SU-DHL-6 (cell line): Measurements from ENCODE around the gene BTBD9.

Source experiments
- H2AFZ ChIP-seq: fragments of 200-600 bp; sonication (generic); 2 replicates; pipeline ENCODE4 v1.6.1; 2014; ENCODE audit warnings: low read depth, mild to moderate bottlenecking, moderate library complexity, mixed read lengths, antibody characterized with exemption, low read length; ENCODE audit not compliant: severe bottlenecking
- H3F3A ChIP-seq: fragments of 200-600 bp; shearing (Covaris generic); 2 replicates; pipeline ENCODE4 v1.6.0; 2016; ENCODE audit warnings: antibody characterized with exemption, mild to moderate bottlenecking; ENCODE audit not compliant: insufficient read depth
- H3K27ac ChIP-seq: fragments of 200-600 bp; sonication (generic); 2 replicates; pipeline ENCODE4 v1.5.1; 2016; ENCODE audit warnings: low read depth, mild to moderate bottlenecking, low read length, moderate library complexity, mixed read lengths
- H3K27me3 ChIP-seq: fragments of 200-600 bp; sonication (generic), shearing (Covaris generic); 2 replicates; pipeline ENCODE4 v1.6.0; 2014; ENCODE audit warnings: mild to moderate bottlenecking, low read length
- H3K36me3 ChIP-seq: fragments of 200-600 bp; sonication (generic); 2 replicates; pipeline ENCODE4 v1.6.1; 2014; ENCODE audit warnings: mild to moderate bottlenecking, low read length, mixed read lengths
- H3K4me2 ChIP-seq: fragments of 300-600, 200-600 bp; shearing (Covaris generic), sonication (generic); 2 replicates; pipeline ENCODE4 v1.6.0; 2014; ENCODE audit warnings: low read length, low read depth, mild to moderate bottlenecking; ENCODE audit not compliant: poor library complexity, severe bottlenecking
- H3K4me3 ChIP-seq: fragments of 200-600 bp; sonication (generic); 2 replicates; pipeline ENCODE4 v1.5.1; 2014; ENCODE audit warnings: antibody characterized with exemption, low read length, mild to moderate bottlenecking, mixed read lengths; ENCODE audit not compliant: insufficient read depth, poor library complexity, severe bottlenecking
- H3K79me2 ChIP-seq: fragments of 200-600 bp; sonication (generic); 2 replicates; pipeline ENCODE4 v1.6.1; 2014; ENCODE audit warnings: mild to moderate bottlenecking, low read length, moderate library complexity; ENCODE audit not compliant: insufficient read depth
- H3K9ac ChIP-seq: fragments of 200-600 bp; sonication (generic); 2 replicates; pipeline ENCODE4 v1.7.0; 2014; ENCODE audit warnings: mild to moderate bottlenecking, low read length
- H3K9me2 ChIP-seq: fragments of 200-600 bp; sonication (generic); replicated peaks from 2 replicates; pipeline ENCODE4 v1.6.1; 2014; ENCODE audit warnings: low read length; ENCODE audit not compliant: insufficient read depth
- H3K9me3 ChIP-seq: fragments of 200-600 bp; sonication (generic); 2 replicates; pipeline ENCODE4 v1.6.1; 2014; ENCODE audit warnings: low read length, mixed read lengths; ENCODE audit not compliant: insufficient read depth
- H4K20me1 ChIP-seq: fragments of 200-600 bp; sonication (generic); 2 replicates; pipeline ENCODE4 v1.6.1; 2014; ENCODE audit warnings: low read depth, mild to moderate bottlenecking, antibody characterized with exemption, low read length, moderate library complexity, mixed read lengths
- EZH2phosphoT487 ChIP-seq: fragments of 200-600 bp; sonication (generic), shearing (Covaris generic); conservative IDR thresholded peaks from 2 replicates; pipeline ENCODE4 v1.6.1; 2018; ENCODE audit warnings: mild to moderate bottlenecking, antibody characterized with exemption, low read length, moderate library complexity, mixed read lengths
- TF ChIP-seq, protein P1 (sequence below): fragments of 200-600 bp; sonication (generic); IDR thresholded peaks from one replicate; pipeline ENCODE4 v1.5.1; 2017; ENCODE audit warnings: antibody characterized with exemption, mild to moderate bottlenecking, low read length, moderate library complexity; ENCODE audit not compliant: insufficient read depth, poor library complexity, severe bottlenecking

BTBD9 gene

GRCh38 chr6:38470548-38470947, 169.2 kb downstream of the BTBD9 start:
- Histone ChIP-seq H3K27me3 (no peaks in the 10 kb centered on the region), H3K36me3 (no peaks in the 10 kb centered on the region), H3K9me3 (no peaks in the 10 kb centered on the region), H3K4me3 (no peak overlapping the region), H3K9ac (no peak overlapping the region), H3K4me2 (no peak overlapping the region), H2AFZ (no peak overlapping the region), H3K9me2 (no peaks in the 10 kb centered on the region), H4K20me1 (no peaks in the 10 kb centered on the region), H3K27ac (no peak overlapping the region), H3F3A (no peaks in the 10 kb centered on the region), H3K79me2 (no peaks in the 10 kb centered on the region)
- TF ChIP-seq, protein P1, sequence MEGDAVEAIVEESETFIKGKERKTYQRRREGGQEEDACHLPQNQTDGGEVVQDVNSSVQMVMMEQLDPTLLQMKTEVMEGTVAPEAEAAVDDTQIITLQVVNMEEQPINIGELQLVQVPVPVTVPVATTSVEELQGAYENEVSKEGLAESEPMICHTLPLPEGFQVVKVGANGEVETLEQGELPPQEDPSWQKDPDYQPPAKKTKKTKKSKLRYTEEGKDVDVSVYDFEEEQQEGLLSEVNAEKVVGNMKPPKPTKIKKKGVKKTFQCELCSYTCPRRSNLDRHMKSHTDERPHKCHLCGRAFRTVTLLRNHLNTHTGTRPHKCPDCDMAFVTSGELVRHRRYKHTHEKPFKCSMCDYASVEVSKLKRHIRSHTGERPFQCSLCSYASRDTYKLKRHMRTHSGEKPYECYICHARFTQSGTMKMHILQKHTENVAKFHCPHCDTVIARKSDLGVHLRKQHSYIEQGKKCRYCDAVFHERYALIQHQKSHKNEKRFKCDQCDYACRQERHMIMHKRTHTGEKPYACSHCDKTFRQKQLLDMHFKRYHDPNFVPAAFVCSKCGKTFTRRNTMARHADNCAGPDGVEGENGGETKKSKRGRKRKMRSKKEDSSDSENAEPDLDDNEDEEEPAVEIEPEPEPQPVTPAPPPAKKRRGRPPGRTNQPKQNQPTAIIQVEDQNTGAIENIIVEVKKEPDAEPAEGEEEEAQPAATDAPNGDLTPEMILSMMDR, result no peak
- no peak for TF ChIP-seq EZH2phosphoT487

DNA sequence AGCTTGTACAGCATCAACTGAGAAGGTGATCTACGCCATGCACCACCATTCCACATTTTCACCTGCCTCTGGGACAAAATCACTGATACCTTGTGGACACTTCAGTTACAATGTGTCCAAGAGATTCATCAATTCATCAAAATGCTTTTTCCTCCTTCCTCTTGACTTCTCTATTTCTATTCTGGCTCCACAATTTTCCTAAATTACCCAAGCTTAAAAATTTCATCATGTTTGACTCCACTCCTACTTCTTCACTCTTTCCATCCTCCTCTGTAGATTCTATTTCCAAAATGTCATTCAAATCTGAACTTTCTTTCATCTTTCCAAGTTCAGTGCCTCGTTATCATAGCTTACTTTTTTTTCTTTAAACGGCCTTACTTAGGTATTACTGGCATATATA, 172.2 kb downstream of the BTBD9 start:
- Histone ChIP-seq H3K9ac (no peak overlapping the region), H3K27ac (no peak overlapping the region), H3K4me3 (no peak overlapping the region), H3K27me3 (no peaks in the 10 kb centered on the region), H3K36me3 (no peaks in the 10 kb centered on the region), H2AFZ (no peak overlapping the region), H3K9me3 (no peaks in the 10 kb centered on the region), H3K4me2 (no peak overlapping the region), H3K79me2 (no peaks in the 10 kb centered on the region), H3F3A (no peaks in the 10 kb centered on the region), H3K9me2 (no peaks in the 10 kb centered on the region), H4K20me1 (no peaks in the 10 kb centered on the region)
- TF ChIP-seq, protein P1, result no peak
- no peak for TF ChIP-seq EZH2phosphoT487

DNA sequence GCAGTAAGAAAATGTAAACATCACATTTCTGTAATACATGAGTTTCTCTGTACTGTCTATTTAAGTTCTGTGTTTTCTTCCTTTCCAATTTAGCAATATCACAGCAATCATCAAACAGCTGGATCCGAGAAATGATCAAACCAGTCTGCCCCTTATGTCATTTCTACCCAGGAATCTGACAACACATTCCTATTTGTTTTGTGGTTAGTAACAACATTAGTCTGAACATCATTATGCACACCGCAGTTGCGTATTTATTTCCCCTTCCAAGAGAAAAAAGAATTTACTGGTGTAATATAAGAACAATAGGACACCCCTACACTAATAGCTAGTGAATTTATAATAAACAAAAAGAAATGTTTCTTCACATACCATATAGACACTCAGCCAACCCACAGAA, 179.5 kb downstream of the BTBD9 start:
- no peaks in the 10 kb centered on the region for H3K9me3 ChIP-seq
- H2AFZ ChIP-seq, result no peak overlapping the region
- H4K20me1 ChIP-seq, result no peaks in the 10 kb centered on the region
- no peak overlapping the region for H3K4me2 ChIP-seq
- TF ChIP-seq, protein P1, result no peak
- no peak for TF ChIP-seq EZH2phosphoT487
- H3K27me3 ChIP-seq, result no peaks in the 10 kb centered on the region
- no peak overlapping the region for H3K27ac ChIP-seq
- no peak overlapping the region for H3K4me3 ChIP-seq
- no peaks in the 10 kb centered on the region for H3K79me2 ChIP-seq
- H3K36me3 ChIP-seq, result no peaks in the 10 kb centered on the region
- no peak overlapping the region for H3K9ac ChIP-seq
- no peaks in the 10 kb centered on the region for H3F3A ChIP-seq
- no peaks in the 10 kb centered on the region for H3K9me2 ChIP-seq
